Measurements from ENCODE around the gene ZBTB16. TPM values are rescaled to one million over a fixed set of nuclear protein-coding genes. Genes with fewer than 3 reads are reported as not detected.

Gene ZBTB16
- total RNA-seq, 1 experiment from 2014 or later = 70.4 TPM

- CTCF ChIA-PET = interaction anchor here (0.7 to 1.7 kb wide), 2 partner anchors 12 to 15 kb away, joined by 3 to 4 read pairs; no protein-coding TSS in a partner anchor
- H3K27me3 Mint-ChIP-seq (ENCODE audit: insufficient read depth, unreplicated experiment) = no peaks in the 10 kb centered on the region
- no peak overlapping the region for H3K4me3 Mint-ChIP-seq (ENCODE audit: unreplicated experiment)
Observed at GRCh38 chr11:114050258-114050927, 9.1 kb upstream of the ZBTB16 start.

GRCh38 chr11:114051558-114051957, 8.0 kb upstream of the ZBTB16 start:
- Mint-ChIP-seq H3K9me3 (ENCODE audit: unreplicated experiment) (no peaks in the 10 kb centered on the region), H3K36me3 (ENCODE audit: insufficient read depth, unreplicated experiment) (no peaks in the 10 kb centered on the region), H3K27ac (ENCODE audit: low read depth, unreplicated experiment) (no peak overlapping the region), H3K27me3 (ENCODE audit: insufficient read depth, unreplicated experiment) (no peaks in the 10 kb centered on the region), H3K4me3 (ENCODE audit: unreplicated experiment) (no peak overlapping the region), H3K4me1 (ENCODE audit: insufficient read depth, unreplicated experiment) (peaks cover 9% of the 10 kb centered on the region)
- no TSS peak for BruUV-seq (replicated peaks)
- no peak for DNase-seq (ENCODE audit: unreplicated experiment)
- ChIA-PET POLR2A (interaction anchor here (0.6 to 1.9 kb wide), 5 partner anchors 9 to 225 kb away, joined by 3 to 7 read pairs (median 3); no protein-coding TSS in a partner anchor), CTCF (interaction anchor here (0.7 to 2.5 kb wide), 7 partner anchors 8 to 83 kb away, joined by 3 to 11 read pairs (median 4); no protein-coding TSS in a partner anchor)
- intact Hi-C loops (cut with micrococcal nuclease) = no loop called here
- TF ChIP-seq CTCF (IDR thresholded peaks at IDR 0.05; ENCODE audit: unreplicated experiment) = no peak

More at GRCh38 chr11:114050258-114050927, 9.1 kb upstream of the ZBTB16 start:
- Mint-ChIP-seq H3K27ac (ENCODE audit: low read depth, unreplicated experiment) (no peak overlapping the region), H3K9me3 (ENCODE audit: unreplicated experiment) (no peaks in the 10 kb centered on the region), H3K4me1 (ENCODE audit: insufficient read depth, unreplicated experiment) (peaks cover 9% of the 10 kb centered on the region), H3K36me3 (ENCODE audit: insufficient read depth, unreplicated experiment) (no peaks in the 10 kb centered on the region)
- no TSS peak for BruUV-seq (replicated peaks)
- no peak for DNase-seq (ENCODE audit: unreplicated experiment)
- no peak for TF ChIP-seq CTCF (IDR thresholded peaks at IDR 0.05; ENCODE audit: unreplicated experiment)
- POLR2A ChIA-PET = interaction anchor here (0.6 to 0.7 kb wide), 2 partner anchors 9 to 1464 kb away, joined by 3 read pairs; partner anchors contain the start of gene ZBTB16
- intact Hi-C loops (cut with micrococcal nuclease) = no loop called here

- H3K9me3 Mint-ChIP-seq (ENCODE audit: unreplicated experiment) = no peaks in the 10 kb centered on the region
- H3K4me1 Mint-ChIP-seq (ENCODE audit: insufficient read depth, unreplicated experiment) = peaks cover 9% of the 10 kb centered on the region
- H3K27me3 Mint-ChIP-seq (ENCODE audit: insufficient read depth, unreplicated experiment) = no peaks in the 10 kb centered on the region
- TF ChIP-seq CTCF (IDR thresholded peaks at IDR 0.05; ENCODE audit: unreplicated experiment) = no peak
- no peak for DNase-seq (ENCODE audit: unreplicated experiment)
- H3K27ac Mint-ChIP-seq (ENCODE audit: low read depth, unreplicated experiment) = peak overlapping the region; percentile 63
- H3K4me3 Mint-ChIP-seq (ENCODE audit: unreplicated experiment) = no peak overlapping the region
- no TSS peak for BruUV-seq (replicated peaks)
- ChIA-PET CTCF (interaction anchor here (0.6 to 2.5 kb wide), 8 partner anchors 9 to 155 kb away, joined by 3 to 11 read pairs (median 4); no protein-coding TSS in a partner anchor), POLR2A (interaction anchor here (0.6 to 1.9 kb wide), 7 partner anchors 9 to 225 kb away, joined by 3 to 7 read pairs (median 4); no protein-coding TSS in a partner anchor)
- H3K36me3 Mint-ChIP-seq (ENCODE audit: insufficient read depth, unreplicated experiment) = no peaks in the 10 kb centered on the region
- intact Hi-C loops (cut with micrococcal nuclease) = no loop called here
Observed at GRCh38 chr11:114052160-114052559, 7.4 kb upstream of the ZBTB16 start.

- BruUV-seq (replicated peaks) = no TSS peak
- H3K27ac Mint-ChIP-seq (ENCODE audit: low read depth, unreplicated experiment) = no peak overlapping the region
- no peak for TF ChIP-seq CTCF (IDR thresholded peaks at IDR 0.05; ENCODE audit: unreplicated experiment)
- no peaks in the 10 kb centered on the region for H3K27me3 Mint-ChIP-seq (ENCODE audit: insufficient read depth, unreplicated experiment)
- no peaks in the 10 kb centered on the region for H3K9me3 Mint-ChIP-seq (ENCODE audit: unreplicated experiment)
- H3K4me1 Mint-ChIP-seq (ENCODE audit: insufficient read depth, unreplicated experiment) = peaks cover 9% of the 10 kb centered on the region
- no peak overlapping the region for H3K4me3 Mint-ChIP-seq (ENCODE audit: unreplicated experiment)
- no peaks in the 10 kb centered on the region for H3K36me3 Mint-ChIP-seq (ENCODE audit: insufficient read depth, unreplicated experiment)
- CTCF ChIA-PET = interaction anchor here (1.1 to 2.5 kb wide), 3 partner anchors 10 to 46 kb away, joined by 3 to 11 read pairs (median 4); no protein-coding TSS in a partner anchor
- no peak for DNase-seq (ENCODE audit: unreplicated experiment)
- POLR2A ChIA-PET = interaction anchor here (1.9 kb wide), 1 partner anchor 8 kb away, joined by 7 read pairs; no protein-coding TSS in a partner anchor
- intact Hi-C loops (cut with micrococcal nuclease) = no loop called here
Observed at GRCh38 chr11:114053406-114053805, 6.1 kb upstream of the ZBTB16 start.
